A172 (cell line): ENCODE data around the gene OBP2A. TPM values are rescaled to one million over a fixed set of nuclear protein-coding genes. Genes with fewer than 3 reads are reported as not detected.

Source experiments
- total RNA-seq: library from RNA; depleted of rRNA; stranded (reverse); fragments of >200 nt; shearing (Covaris generic); gene quantifications from 2 replicates; pipeline ENCODE4 v1.2.3, GENCODE V29; 2014; rRNA removed

Gene OBP2A
- total RNA-seq, 1 experiment from 2014 or later: not detected

Other genes starting within 250 kb of the OBP2A start
- 30.9 and 32.7 TPM in 2 replicates for gene PPP1R26, start 66.3 kb upstream of the OBP2A start, total RNA-seq
- gene MRPS2, start 45.4 kb upstream of the OBP2A start, total RNA-seq: 52.5 and 54.2 TPM in 2 replicates
- gene LCN1, start 24.7 kb upstream of the OBP2A start, total RNA-seq: 0.47 TPM in 1 of 2 replicates, not detected in the other
- not detected in 2 replicates for gene PAEP, start 15.6 kb downstream of the OBP2A start, total RNA-seq
- not detected in 2 replicates for gene GLT6D1, start 93.4 kb downstream of the OBP2A start, total RNA-seq
- gene LCN9, start 117.2 kb downstream of the OBP2A start, total RNA-seq: not detected in 2 replicates
- gene SOHLH1, start 153.4 kb downstream of the OBP2A start, total RNA-seq: not detected in 2 replicates
- gene KCNT1, start 156.1 kb downstream of the OBP2A start, total RNA-seq: not detected in 2 replicates